Upper lobe of left lung (tissue), 6 donors: ENCODE measurements around the gene THSD1. TPM values are rescaled to one million over a fixed set of nuclear protein-coding genes. Genes with fewer than 3 reads are reported as not detected.

ENCODE experiments used
- small RNA-seq, 4 donors: library from RNA; depleted of rRNA; stranded (forward); fragments of <200 nt; gene quantifications; one replicate each; pipeline ENCODE3, GENCODE V24; 2016
- total RNA-seq, 6 donors: library from RNA; depleted of rRNA in 4 of 6; stranded (reverse); fragments of >200 nt in 4 of 6; gene quantifications; one replicate each; pipeline versions ENCODE4 v1.1.0 to v1.2.1, GENCODE V29; 2016 to 2021
- donor health status: DM: no; HTN: no; CAD: no; lungs with moderate emphysema.
- donor health status: DM: no; HTN: yes; CAD: no; lungs with severe emphysema.

THSD1 gene
- total RNA-seq, 6 donors from 2014 or later, result 5.5 to 19.8 (median 12.1) TPM

Small RNA genes lying within 50 kb of the gene (small RNA-seq; reads per million reads assigned to genes)
- 0 to 0.14 (median 0) reads per million in 4 donors for gene RNY4P24

Other genes starting within 250 kb of the THSD1 start
- 10 to 100 TPM in 3 of 6 donors, 1 to 10 TPM in 3; 4.4 to 34.6 (median 13.7) TPM for gene NEK3, start 246.6 kb downstream of the THSD1 start, total RNA-seq
- 10 to 100 TPM; 32.1 to 78.6 (median 37.7) TPM for gene VPS36, start 44.5 kb upstream of the THSD1 start, total RNA-seq
- 10 to 100 TPM in 1 of 6 donors, 1 to 10 TPM in 5; 4.2 to 18.2 (median 8.8) TPM for gene CKAP2, start 49.3 kb upstream of the THSD1 start, total RNA-seq
- gene HNRNPA1L2, start 236.3 kb upstream of the THSD1 start, total RNA-seq, result 1 to 10 TPM; 2.7 to 7.3 (median 4.9) TPM
- gene SUGT1, start 246.7 kb upstream of the THSD1 start, total RNA-seq, result 10 to 100 TPM; 19.9 to 43.7 (median 28.0) TPM